AG09309 (cell line): ENCODE data around the gene SMIM14.

ENCODE experiments used
- DNase-seq: peaks from one replicate; pipeline ENCODE4 v3.0.0-alpha.2; 2010; ENCODE audit warnings: low read depth
- H3K4me3 ChIP-seq: 2 replicates; pipeline ENCODE4 v1.5.1; 2011; ENCODE audit warnings: mild to moderate bottlenecking, low read depth, low read length, moderate library complexity; ENCODE audit not compliant: control insufficient read depth
- TF ChIP-seq, protein P1 (sequence below): IDR thresholded peaks from 2 replicates; pipeline ENCODE4 v1.5.1; 2011; ENCODE audit warnings: mild to moderate bottlenecking, low read depth, low read length, inconsistent platforms; ENCODE audit not compliant: insufficient read depth, control insufficient read depth; ENCODE audit errors: missing control alignments

Gene SMIM14

DNA sequence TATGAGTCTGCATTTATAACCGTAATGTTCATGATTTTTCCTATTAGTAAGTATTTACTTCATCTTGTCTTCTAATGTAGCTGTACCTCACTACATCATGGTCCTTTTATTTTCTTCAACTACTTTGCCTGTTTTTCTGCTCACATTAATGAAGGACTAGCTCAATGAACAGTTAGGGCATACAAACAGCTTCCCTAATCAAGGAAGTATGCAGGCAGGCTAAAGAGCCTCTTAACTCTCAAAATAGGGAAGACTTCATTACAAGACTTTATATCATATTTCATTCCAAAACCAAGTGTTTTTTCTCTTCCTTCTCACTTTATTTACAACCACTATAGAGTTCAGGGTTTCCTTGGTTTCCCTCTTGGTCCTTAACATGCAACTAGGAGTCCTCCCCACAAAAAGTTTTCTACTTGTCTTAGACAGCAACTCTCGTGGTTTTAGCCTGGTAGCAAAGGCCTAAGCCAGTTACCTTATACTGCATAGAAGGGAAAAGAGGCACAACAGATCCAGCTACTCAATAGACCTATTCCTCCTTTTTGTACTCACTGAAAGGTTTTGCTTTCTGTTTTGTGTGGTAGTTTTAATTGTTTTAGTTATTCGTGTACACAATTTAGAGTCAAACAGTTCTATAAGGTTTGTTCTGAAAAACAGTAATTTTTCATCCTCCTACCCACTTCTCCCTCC is 40.8 kb downstream of the SMIM14 start:
- no peak for DNase-seq
- no peak overlapping the region for H3K4me3 ChIP-seq
- TF ChIP-seq, protein P1, sequence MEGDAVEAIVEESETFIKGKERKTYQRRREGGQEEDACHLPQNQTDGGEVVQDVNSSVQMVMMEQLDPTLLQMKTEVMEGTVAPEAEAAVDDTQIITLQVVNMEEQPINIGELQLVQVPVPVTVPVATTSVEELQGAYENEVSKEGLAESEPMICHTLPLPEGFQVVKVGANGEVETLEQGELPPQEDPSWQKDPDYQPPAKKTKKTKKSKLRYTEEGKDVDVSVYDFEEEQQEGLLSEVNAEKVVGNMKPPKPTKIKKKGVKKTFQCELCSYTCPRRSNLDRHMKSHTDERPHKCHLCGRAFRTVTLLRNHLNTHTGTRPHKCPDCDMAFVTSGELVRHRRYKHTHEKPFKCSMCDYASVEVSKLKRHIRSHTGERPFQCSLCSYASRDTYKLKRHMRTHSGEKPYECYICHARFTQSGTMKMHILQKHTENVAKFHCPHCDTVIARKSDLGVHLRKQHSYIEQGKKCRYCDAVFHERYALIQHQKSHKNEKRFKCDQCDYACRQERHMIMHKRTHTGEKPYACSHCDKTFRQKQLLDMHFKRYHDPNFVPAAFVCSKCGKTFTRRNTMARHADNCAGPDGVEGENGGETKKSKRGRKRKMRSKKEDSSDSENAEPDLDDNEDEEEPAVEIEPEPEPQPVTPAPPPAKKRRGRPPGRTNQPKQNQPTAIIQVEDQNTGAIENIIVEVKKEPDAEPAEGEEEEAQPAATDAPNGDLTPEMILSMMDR: no peak

DNA sequence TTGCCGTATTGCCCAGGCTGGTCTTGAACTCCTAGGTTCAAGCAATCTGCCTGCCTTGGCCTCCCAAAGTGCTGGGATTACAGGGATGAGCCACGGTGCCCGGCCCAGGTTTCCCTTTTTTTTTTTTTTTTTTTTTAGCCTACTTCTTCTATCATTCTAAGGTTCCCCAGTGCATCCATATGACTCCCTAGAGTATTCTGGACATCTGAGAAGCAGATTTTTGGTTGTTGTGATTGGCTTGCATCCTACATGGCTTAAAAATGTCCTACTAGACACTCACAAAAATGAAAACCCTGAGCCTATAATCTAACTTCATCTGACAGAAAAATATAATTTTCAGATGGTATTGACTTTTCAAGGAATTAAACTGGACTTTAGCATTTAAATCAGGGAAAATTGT is 41.7 kb downstream of the SMIM14 start:
- TF ChIP-seq, protein P1: no peak
- H3K4me3 ChIP-seq: no peak overlapping the region
- DNase-seq: no peak

DNA sequence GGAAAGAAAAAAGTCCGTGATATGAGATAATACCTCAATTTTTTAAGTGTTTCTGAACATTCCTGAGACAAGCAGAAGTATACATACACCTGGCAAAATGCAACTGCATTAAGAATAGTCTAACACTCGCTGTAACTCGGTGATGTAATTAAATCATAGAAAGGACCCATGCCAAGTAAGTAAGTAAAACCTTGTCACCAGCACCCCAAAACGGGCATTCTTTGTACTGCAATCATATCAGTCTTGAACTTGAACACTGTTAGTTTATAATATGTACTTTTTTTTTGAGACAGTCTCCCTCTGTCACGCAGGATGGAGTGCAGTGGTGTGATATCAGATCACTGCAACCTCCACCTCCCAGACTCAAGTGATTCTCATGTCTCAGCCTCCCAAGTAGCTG is 47.4 kb downstream of the SMIM14 start:
- TF ChIP-seq, protein P1: no peak
- no peak for DNase-seq
- H3K4me3 ChIP-seq: no peak overlapping the region

DNA sequence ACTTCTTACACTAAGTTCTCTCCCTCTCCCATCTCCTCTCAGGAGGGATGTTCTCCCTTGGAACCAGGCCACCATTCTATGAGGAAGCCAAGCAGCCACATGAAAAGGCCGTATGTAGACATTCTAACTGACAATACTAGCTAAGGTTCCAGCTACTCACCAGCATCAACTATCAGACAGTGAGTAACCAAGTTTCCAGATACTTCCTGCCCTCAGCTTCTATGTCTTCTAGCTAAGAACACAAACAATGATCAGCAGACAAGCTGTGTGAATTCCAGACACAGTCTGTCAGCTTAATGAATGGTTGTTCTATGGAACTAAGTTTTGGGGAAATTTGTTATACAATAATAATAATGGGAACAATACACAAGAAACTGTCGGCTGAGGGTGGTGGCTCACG is 50.8 kb downstream of the SMIM14 start:
- no peak for DNase-seq
- TF ChIP-seq, protein P1: no peak
- H3K4me3 ChIP-seq: no peak overlapping the region

DNA sequence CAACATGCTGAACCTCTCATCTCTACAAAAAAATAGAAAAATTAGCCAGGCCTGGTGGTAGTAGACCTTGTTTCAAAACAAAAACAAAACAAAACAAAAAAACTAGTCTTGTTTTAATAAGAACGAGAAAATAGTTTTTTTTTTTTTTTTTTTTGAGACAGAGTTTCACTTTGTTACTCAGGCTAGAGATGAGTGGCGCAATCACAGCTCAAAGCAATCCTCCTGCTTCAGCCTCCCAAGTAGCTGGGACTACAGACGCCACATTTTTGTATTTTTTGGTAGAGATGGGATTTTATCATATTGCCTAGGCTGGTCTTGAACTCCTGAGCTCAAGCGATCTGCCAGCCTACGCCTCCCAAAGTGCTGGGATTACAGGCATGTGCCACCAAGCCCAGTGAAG is 63.7 kb downstream of the SMIM14 start:
- DNase-seq: no peak
- no peak overlapping the region for H3K4me3 ChIP-seq
- TF ChIP-seq, protein P1: no peak

DNA sequence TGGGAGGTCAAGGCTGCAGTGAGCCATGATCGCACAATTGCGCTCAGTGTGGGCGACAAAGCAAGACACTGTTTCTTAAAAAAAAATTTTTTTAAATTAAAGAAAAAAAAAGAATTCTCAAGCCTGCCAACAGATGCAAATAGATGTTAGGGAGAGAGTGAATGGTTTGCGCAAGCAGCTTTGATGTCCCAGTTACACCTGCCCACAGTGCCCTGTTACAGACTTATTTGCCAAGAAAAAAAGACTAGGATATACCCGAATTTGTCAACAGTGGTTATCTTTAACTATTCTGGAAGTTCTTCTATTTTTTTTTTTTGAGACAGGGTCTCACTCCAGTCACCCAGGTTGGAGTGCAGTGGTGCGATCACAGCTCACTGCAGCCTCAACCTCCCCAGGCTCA is 67.2 kb downstream of the SMIM14 start:
- no peak overlapping the region for H3K4me3 ChIP-seq
- TF ChIP-seq, protein P1: no peak
- DNase-seq: no peak
